ENCODE data around the gene EBP. TPM values are rescaled to one million over a fixed set of nuclear protein-coding genes. Genes with fewer than 3 reads are reported as not detected.

EBP gene
- total and polyA plus RNA-seq, 2 of the 8 experiments (the other 6 are each of a cell fraction or from before 2014, with no cell fraction given) = 143 to 286 TPM

DNA sequence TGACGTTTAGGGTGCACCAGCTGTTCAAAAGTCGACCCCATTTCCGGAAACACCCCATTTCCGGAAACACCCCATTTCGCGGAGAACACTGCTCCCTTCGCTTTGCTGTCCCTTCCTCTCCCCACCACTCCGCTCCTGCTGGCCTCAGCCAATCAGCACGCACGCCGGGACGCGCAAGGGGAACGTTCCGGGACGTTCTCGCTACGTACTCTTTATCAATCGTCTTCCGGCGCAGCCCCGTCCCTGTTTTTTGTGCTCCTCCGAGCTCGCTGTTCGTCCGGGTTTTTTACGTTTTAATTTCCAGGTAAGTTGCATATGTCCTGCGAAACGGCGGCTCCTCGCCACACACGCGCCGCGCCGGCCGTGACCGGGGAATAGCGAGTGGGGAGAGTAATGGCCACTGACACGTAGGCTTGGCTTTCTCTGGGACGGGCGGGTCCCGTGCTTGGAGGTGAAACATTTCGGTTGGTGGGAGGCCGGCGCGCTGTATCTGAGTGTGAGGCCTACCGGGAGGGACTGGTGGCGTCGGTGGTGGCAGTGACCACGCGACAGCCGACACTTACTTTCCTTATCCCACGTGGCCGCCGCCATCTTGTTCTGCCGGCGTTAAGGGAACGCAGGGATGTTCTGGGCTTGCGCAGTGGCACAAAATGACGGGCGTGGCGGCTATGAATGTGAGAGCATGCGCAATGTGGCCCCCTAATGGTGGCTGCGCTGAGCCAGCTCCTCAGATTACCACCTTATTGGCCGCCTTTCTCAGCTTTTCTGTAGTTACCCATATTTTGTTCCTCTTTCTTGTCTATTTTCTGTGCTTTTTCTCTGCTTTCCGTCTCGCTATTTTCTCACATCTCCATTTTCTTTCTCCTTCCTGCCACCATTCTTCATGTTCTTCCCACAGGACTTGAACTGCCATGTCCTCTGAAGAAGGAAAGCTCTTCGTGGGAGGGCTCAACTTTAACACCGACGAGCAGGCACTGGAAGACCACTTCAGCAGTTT, 53.0 kb downstream of the EBP start, which contains the start of gene RBM3:
TSS of gene RBM3 (plus strand) at position 215 of the 997 bp plus-strand sequence. CDS start at position 912, 697 bp downstream.
- Histone ChIP-seq H4K20me1 (replicated peaks in 1 of 2; ENCODE audit: control insufficient read depth in 1 of 2, insufficient read depth in 2 of 2, low read length in 2 of 2) (no peaks in the 10 kb centered on the region), H4K5ac (ENCODE audit: insufficient read length, low read depth, low read length) (peak within 1 kb of the TSS; percentile 86), H2AFZ (ENCODE audit: low read length) (peak within 1 kb of the TSS; percentile 81; the same call in 1 of the 2 replicates), H2BK12ac (ENCODE audit: low read depth, low read length) (no peak within 1 kb of the TSS), H3K36me3 (ENCODE audit: control insufficient read depth in 2 of 4, insufficient read depth in 4 of 4, low read length in 3 of 4) (peaks cover 16 to 39% (median 27%) of the 10 kb centered on the region in 4 experiments), H3K9ac (replicated peaks in 1 of 4; ENCODE audit: extremely low read depth in 1 of 4, low read depth in 3 of 4, low read length in 3 of 4) (peak within 1 kb of the TSS; percentile 85 to 99 (median 97)), H3K4me1 (replicated peaks in 1 of 4; ENCODE audit: control insufficient read depth in 3 of 4, insufficient read depth in 4 of 4, low read length in 3 of 4) (peaks cover 0 to 5% (median 0%) of the 10 kb centered on the region in 4 experiments; a peak in 5 of 7 replicates), H3K4me2 (ENCODE audit: insufficient read depth in 1 of 2, low read depth in 2 of 2, low read length in 2 of 2) (peak within 1 kb of the TSS; percentile 72 to 80), H2AK5ac (ENCODE audit: low read depth, low read length) (peak within 1 kb of the TSS; percentile 93), H3K18ac (ENCODE audit: extremely low read depth, low read length) (peak within 1 kb of the TSS; percentile 88), H3K56ac (replicated peaks; ENCODE audit: insufficient read length, low read depth, low read length) (peak within 1 kb of the TSS; percentile 90), H4K8ac (ENCODE audit: extremely low read depth, insufficient read depth, low read length) (peak within 1 kb of the TSS; percentile 99), H3K4me3 (ENCODE audit: extremely low read depth in 1 of 4, insufficient read depth in 2 of 4, low read depth in 3 of 4, low read length in 4 of 4) (peak within 1 kb of the TSS; percentile 75 to 96 (median 84)), H3K79me2 (ENCODE audit: control insufficient read depth in 1 of 2, insufficient read depth in 2 of 2, low read length in 2 of 2) (peaks cover 0 to 17% of the 10 kb centered on the region in 2 experiments; a peak in 2 of 4 replicates), H3K27ac (ENCODE audit: low read depth, low read length) (peak within 1 kb of the TSS; percentile 98), H3K23me2 (ENCODE audit: low read depth, low read length) (peaks cover 4% of the 10 kb centered on the region; the same call in 1 of the 2 replicates), H2BK20ac (ENCODE audit: low read length) (no peak within 1 kb of the TSS), H3K23ac (ENCODE audit: insufficient read length) (no peak within 1 kb of the TSS), H3K27me3 (replicated peaks in 1 of 4; ENCODE audit: control insufficient read depth in 3 of 4, extremely low read depth in 1 of 4, insufficient read depth in 3 of 4, low read length in 3 of 4) (no peaks in the 10 kb centered on the region), H4K91ac (replicated peaks; ENCODE audit: insufficient read length, low read length) (peak within 1 kb of the TSS; percentile 98), H3K79me1 (ENCODE audit: low read depth, low read length) (peaks cover 7% of the 10 kb centered on the region), H3K4ac (replicated peaks; ENCODE audit: insufficient read length, low read depth, low read length) (peak within 1 kb of the TSS; percentile 99), H2BK15ac (ENCODE audit: low read length) (no peak within 1 kb of the TSS), H2BK120ac (replicated peaks; ENCODE audit: low read depth, low read length) (peak within 1 kb of the TSS; percentile 43), H2BK5ac (ENCODE audit: low read depth, low read length) (peak within 1 kb of the TSS; percentile 94), H3K9me3 (ENCODE audit: insufficient read depth in 2 of 2, low read depth in 1 of 2, low read length in 1 of 2) (no peaks in the 10 kb centered on the region), H3K14ac (ENCODE audit: insufficient read length) (no peak within 1 kb of the TSS)
- POLR2A ChIA-PET (ENCODE audit: partially characterized antibody) = interaction anchor here (0.7 to 2.9 kb wide), 24 partner anchors 9 to 137 kb away, joined by 3 to 22 read pairs (median 4); partner anchors contain the start of genes EBP, TBC1D25 and WDR13
- whole genome bisulfite sequencing, 2 experiments (ENCODE audit: extremely low coverage in 1 of 2, insufficient coverage in 1 of 2, insufficient read length in 1 of 2, insufficient replicate concordance in 2 of 2, low coverage in 1 of 2, low lambda C conversion rate in 2 of 2, missing lambda C conversion rate in 1 of 2) = 2% methylated on average over 38 of the region's 71 CpGs; no CpG with 5 or more reads in 1 of the 2 experiments
- no peak for FAIRE-seq
- CTCF ChIA-PET (ENCODE audit: partially characterized antibody) = no interaction called here
- peak; percentile 71 to 77 for DNase-seq (ENCODE audit: low read depth in 1 of 2, low spot score in 2 of 2)
- TF ChIP-seq, protein P1, sequence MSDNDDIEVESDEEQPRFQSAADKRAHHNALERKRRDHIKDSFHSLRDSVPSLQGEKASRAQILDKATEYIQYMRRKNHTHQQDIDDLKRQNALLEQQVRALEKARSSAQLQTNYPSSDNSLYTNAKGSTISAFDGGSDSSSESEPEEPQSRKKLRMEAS (IDR thresholded peaks at IDR 0.05) = peak; percentile 97
- TF ChIP-seq TAF1 (IDR thresholded peaks at IDR 0.05; ENCODE audit: low read depth, low read length) (peak; percentile 86), GABPA (IDR thresholded peaks at IDR 0.05; ENCODE audit: borderline replicate concordance, insufficient read depth, low read length) (peak; percentile 87), CTBP2 (IDR thresholded peaks at IDR 0.05; ENCODE audit: borderline replicate concordance, insufficient read depth, insufficient read length, low read length) (no peak), CHD2 (IDR thresholded peaks at IDR 0.05; ENCODE audit: low read length) (peak; percentile 11; the same call in 1 of the 2 replicates), TBP (IDR thresholded peaks at IDR 0.05; ENCODE audit: low read depth, low read length) (peak; percentile 87), POLR2AphosphoS5 (IDR thresholded peaks at IDR 0.05; ENCODE audit: low read depth, low read length) (peak; percentile 88), CREB1 (IDR thresholded peaks at IDR 0.05) (0 out of 2 replicates have a peak, but pooled peaks have one; percentile 8), TAF7 (optimal IDR thresholded peaks at IDR 0.05; ENCODE audit: borderline replicate concordance, low read depth, low read length) (peak; percentile 59)
